GM12801 (cell line): ENCODE measurements around the gene SLC22A3.

ENCODE experiments used
- TF ChIP-seq, protein P1 (sequence below): IDR thresholded peaks from one replicate; pipeline ENCODE4 v1.5.1; 2011; ENCODE audit warnings: control low read depth; ENCODE audit not compliant: insufficient read length; ENCODE audit errors: extremely low read depth

The SLC22A3 gene

DNA sequence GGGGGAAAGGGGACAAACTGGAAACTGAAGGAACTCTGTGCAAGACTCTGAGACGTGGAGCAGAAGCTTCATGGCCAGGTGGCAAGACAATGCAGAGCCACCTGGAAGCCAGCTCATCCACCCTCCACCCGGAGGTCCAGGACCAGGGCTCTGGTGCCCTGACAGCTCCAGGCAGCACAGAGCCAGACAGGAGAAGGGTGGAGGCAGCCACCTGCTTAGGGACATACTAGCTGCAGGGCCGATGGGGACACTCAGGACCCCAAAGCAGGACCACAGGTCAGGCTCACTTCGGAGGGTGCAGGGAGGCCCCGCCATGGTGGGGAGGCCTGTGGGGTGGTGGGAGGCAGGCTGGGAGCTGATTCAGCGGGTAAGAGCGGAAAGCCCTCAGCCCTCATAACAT, 19.0 kb upstream of the SLC22A3 start:
- TF ChIP-seq, protein P1, sequence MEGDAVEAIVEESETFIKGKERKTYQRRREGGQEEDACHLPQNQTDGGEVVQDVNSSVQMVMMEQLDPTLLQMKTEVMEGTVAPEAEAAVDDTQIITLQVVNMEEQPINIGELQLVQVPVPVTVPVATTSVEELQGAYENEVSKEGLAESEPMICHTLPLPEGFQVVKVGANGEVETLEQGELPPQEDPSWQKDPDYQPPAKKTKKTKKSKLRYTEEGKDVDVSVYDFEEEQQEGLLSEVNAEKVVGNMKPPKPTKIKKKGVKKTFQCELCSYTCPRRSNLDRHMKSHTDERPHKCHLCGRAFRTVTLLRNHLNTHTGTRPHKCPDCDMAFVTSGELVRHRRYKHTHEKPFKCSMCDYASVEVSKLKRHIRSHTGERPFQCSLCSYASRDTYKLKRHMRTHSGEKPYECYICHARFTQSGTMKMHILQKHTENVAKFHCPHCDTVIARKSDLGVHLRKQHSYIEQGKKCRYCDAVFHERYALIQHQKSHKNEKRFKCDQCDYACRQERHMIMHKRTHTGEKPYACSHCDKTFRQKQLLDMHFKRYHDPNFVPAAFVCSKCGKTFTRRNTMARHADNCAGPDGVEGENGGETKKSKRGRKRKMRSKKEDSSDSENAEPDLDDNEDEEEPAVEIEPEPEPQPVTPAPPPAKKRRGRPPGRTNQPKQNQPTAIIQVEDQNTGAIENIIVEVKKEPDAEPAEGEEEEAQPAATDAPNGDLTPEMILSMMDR: no peak

DNA sequence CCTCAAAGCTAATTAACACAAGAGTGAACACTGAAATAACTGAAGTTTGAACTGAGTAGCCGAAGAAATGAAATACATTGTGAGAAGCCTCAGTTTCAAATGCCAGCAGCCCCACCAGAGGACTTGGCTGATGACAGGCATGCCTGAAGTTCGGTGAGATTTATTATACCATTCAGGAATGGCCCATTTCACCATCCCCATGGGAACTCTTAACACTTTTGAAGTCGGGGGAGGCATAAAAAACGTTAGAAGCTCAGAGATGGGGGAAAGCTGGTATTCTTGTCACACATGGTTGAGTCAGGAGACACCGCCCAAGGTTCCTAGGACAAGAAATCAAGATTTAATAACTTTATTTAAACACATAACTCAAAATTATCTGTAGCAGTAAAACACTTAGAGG, 17.6 kb upstream of the SLC22A3 start:
- TF ChIP-seq, protein P1: no peak

GRCh38 chr6:160331204-160331603, 17.0 kb upstream of the SLC22A3 start:
- TF ChIP-seq, protein P1: no peak

GRCh38 chr6:160331753-160332152, 16.4 kb upstream of the SLC22A3 start:
- TF ChIP-seq, protein P1: no peak

DNA sequence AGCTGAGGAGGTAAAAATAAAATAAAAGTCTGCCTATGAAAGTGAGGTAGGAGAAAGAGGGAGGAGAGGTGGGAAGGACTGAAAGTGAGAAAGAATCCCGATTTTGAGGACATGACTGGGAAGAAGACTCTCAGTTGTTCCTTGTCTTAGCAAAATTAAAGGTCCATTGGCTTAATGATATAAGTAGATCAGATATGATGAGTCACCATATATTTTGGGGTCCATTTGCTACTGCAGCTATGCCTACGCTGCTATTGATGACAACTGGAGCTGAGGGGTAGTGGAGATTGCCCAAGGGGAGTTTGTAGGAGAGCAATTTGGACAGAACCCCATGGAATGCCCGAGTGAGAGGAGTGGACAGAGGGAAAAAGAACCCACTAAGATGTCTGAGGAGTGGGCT, 15.1 kb upstream of the SLC22A3 start:
- TF ChIP-seq, protein P1: no peak

DNA sequence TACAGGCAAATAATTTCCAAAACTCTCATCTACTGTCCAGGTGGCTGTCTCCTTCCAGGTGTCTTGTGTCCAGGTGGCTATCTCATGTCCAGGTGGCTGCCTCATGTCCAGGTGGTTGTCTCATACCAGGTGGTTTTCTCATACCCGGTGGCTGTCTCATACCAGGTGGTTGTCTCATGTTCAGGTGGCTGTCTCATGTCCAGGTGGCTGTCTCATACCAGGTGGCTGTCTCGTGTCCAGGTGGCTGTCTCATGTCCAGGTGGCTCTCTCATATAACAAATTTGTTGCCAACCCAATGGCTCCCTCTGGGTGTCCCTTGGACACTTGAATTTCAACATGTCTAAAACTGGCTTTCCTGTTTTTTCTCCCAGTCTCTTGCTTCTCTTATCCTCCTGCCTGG, 14.3 kb upstream of the SLC22A3 start:
- TF ChIP-seq, protein P1: no peak

DNA sequence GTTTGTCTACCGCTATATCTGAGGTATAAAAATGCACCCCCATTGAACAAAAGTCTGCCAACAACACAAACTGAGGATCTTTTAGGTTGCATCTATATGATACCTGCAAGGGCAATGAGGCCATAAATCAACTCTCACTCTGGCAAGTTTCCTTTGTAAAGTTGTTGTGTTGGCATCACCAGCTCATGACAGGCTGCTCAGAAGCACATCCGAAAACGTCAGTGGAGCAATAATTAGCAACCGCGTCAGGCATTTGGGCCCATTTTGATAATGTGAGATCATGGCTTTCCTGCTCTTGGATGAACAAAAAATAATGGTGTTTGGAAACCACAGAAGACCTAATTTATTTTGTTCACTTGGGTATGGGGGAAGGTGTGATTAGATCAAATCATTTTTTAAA, 12.0 kb upstream of the SLC22A3 start:
- TF ChIP-seq, protein P1: no peak

DNA sequence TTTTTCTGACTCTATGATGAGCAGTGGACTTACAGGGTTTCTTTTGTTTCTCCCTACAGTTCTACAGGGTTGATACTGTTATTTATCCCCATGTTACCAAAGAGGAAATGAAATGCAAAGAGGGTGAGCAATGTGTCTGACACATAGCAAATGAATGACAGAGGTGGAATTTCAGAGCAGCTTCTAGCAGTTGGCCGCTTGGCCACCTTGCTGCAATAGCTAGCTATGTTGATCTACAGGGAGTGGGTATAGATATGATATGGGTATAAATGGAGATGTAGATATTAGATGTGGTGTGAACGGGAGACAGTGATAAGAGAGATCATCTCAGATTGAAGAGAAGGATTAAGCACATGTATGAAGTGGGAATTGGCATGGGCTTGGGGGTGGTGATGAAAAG, 10.9 kb upstream of the SLC22A3 start:
- TF ChIP-seq, protein P1: no peak
